Stimulated activated CD4-positive, alpha-beta T cell treated with anti-CD3 and anti-CD28 coated beads, Interleukin-4, amount 100 ng/mL, for 1 hour (primary cell): ENCODE measurements around the gene MED15.

Source experiments
- DNase-seq: peaks from one replicate; pipeline ENCODE4 v3.0.0-alpha.2; 2020

MED15 gene

DNA sequence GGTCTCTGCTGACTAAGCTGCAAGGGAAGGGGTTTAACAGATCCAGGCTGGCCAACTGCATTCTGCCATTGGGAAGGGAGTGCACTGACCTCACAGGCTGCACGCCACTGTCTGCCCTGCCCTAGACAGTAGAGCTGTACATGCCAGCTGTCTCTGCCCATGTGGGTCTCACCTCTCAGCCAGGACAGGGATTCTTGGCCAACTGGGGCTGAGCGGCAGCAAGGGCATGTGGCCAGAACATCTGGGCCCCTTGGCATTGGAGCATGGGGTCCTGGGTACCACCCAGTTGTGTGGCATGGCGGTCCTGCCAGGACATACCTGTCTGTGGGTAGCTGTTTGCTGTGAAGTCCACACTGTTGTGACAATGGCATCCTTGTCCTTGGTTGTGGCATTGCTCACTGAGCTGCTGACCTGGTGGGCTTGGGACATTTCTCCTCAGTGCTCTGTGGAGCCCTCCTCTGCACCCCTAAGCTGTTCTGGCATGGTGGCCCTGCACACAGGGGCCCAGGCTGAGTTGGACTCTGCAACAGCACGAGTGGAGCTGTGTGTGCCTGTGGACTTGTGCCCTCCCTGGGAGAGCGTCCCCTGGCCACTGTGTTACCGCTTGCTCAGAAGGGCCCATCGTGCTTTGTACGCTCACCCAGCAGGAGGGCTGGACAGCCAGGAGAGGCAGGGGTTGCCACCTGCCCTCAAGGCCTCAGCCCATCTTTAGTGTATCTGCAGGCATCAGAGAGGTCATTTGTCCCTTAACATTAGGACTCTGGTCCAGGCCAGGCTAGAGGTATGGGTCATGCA is 46.7 kb downstream of the MED15 start:
- no peak for DNase-seq

DNA sequence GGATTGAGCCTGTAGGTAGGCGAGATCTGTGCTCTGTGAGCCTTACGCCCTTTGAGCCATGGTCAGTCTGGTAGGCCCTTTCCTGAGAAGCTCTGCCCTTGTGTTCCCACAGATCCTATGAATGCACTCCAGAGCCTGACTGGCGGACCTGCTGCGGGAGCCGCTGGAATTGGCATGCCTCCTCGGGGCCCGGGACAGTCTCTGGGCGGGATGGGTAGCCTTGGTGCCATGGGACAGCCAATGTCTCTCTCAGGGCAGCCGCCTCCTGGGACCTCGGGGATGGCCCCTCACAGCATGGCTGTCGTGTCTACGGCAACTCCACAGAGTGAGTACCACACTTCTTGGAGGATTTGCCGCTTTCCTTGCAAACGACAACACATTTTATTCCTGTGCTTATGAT is 47.4 kb downstream of the MED15 start:
- no peak for DNase-seq

DNA sequence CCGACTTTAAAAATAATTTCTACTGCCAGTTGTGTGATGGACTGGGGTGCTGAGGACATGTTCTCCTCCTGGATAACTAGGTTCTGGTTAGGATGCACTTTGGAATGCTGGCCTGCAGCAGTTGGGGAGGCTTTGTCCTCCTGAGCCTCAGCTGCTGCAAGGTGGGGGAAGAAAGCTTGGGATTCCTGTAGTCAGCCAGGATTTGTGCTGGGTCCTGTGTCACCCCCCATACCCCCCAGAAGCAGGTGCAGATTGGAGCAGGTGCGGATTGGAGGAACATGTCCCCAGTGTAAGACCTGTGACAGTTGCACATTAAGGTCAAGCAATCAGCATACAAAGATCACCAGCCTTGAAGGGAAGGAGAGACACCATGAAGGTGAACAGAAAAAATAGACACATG is 51.1 kb downstream of the MED15 start:
- no peak for DNase-seq

DNA sequence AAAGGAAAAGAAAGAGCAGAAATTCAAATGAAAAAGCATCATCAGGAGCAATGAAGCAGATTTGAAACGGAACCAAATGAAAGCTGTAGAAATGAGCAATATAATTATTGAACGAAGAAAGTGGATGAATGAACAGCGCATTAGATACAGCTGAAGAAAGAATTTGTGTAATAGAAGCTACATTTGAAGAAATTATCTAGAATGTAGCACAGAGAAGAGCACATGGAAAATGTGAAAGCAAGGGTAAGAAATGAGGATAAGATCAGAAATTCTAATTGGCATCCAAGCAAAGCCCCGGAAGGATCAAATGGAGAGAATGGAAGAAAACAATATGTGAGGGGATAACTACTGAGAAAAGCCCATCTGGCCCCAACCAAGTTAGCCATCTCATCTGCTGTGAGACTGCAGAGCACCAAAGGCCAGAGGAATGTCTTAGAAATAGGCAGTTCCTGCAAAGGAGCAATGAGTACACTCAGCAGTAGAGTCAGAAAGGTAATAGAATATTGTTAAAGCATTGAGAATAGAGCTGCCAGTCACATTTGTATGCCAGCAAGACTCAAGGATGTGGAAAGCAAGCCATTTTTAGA is 51.9 kb downstream of the MED15 start:
- DNase-seq, result no peak

- DNase-seq, result no peak
These were observed 53.3 kb downstream of the MED15 start for GRCh38 chr22:20560716-20561115.

- no peak for DNase-seq
These were observed 54.5 kb downstream of the MED15 start for GRCh38 chr22:20561882-20562281.

DNA sequence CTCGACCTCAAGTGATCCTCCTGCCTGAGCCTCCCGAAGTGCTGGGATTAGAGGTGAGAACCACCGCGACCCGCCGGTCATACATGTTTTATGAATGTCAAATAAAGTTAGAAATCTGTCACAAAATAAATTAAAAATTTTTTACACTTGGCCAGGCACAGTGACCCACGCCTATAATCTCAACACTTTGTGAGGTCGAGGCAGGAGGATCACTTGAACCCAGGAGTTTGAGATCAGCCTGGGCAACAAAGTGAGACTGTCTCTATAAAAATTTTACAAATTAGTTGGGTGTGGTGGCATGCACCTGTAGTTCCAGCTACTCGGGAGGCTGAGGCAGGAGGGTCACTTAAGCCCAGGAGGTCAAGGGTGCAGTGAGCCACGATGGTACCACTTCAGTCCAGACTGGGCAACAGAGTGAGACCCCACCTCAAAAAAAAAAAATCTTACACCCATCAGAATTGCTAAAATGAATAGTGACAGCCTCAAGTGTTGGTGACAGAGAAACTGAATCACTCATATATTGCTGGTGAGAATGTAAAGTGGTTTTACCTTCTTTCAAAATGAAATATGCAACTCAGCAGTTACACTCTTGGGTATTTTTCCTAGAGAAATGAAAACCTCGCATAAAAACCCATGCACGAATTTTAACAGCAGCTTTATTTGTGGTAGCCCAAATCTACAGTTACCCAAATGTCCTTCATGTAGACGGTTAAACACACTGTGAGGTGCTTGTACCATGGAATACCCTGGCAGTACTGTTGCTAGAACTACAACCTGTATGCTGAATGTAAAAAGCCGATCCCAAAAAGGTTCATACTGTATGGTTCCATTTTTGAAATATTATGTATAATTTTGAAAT is 55.4 kb downstream of the MED15 start:
- no peak for DNase-seq

- no peak for DNase-seq
These were observed 56.1 kb downstream of the MED15 start for GRCh38 chr22:20563466-20563906.

- DNase-seq, result no peak
These were observed 56.5 kb downstream of the MED15 start for GRCh38 chr22:20563941-20564371.

GRCh38 chr22:20565079-20565734 is 57.8 kb downstream of the MED15 start:
- no peak for DNase-seq

- DNase-seq, result no peak
These were observed 58.4 kb downstream of the MED15 start for GRCh38 chr22:20565761-20566160.

DNA sequence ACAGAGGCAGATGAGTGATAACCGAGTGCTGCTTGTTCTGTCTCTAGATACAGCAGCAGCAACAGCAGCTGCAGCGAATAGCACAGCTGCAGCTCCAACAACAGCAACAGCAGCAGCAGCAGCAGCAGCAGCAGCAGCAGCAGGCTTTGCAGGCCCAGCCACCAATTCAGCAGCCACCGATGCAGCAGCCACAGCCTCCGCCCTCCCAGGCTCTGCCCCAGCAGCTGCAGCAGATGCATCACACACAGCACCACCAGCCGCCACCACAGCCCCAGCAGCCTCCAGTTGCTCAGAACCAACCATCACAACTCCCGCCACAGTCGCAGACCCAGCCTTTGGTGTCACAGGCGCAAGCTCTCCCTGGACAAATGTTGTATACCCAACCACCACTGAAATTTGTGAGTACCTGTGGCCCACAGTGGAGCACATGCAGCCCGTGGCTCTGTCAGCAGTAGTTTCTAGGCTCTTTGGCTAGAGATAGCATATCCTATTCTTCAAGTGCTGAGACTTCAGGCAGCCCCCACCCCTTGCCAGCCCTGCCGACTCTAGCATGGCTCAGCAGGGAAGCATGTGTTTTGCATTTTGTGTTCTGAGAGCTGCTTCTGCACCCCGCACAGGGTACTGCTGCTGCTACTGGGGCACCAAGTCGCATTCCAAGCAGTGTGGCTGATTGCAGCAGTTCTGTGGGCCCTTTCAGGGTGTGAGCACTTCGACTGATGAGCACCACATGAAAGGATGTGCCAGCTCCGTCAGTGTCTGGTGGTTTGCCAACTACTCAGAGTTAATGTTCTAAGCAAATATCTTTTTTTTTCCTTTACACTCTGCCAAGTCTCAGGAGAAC is 59.2 kb downstream of the MED15 start:
- peak; percentile 42 for DNase-seq

GRCh38 chr22:20567371-20567847 is 60.0 kb downstream of the MED15 start:
- no peak for DNase-seq

GRCh38 chr22:20567993-20568417 is 60.6 kb downstream of the MED15 start:
- DNase-seq, result no peak

DNA sequence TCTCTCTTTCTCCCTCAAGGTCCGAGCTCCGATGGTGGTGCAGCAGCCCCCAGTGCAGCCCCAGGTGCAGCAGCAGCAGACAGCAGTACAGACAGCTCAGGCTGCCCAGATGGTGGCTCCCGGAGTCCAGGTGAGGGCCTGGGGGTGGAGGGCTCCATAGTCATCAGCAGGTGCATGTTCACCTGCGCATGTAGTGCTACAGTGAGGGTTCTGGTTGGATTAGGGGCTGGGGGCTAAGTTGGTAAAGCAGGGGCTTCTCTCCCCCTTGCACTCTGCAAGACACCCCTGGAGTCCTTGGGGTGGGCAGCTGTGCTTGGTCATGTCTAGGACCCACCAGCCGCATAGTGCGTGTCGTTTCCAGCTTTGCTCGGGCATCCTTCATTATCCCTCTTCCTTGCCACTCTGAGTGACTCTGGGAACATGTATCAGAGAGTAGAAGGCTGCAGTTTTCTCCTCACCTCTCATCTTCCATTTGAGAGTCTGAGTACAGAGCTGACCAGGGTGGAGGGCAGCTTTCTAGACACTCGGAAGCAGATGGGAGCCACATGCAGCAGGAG is 61.2 kb downstream of the MED15 start:
- DNase-seq, result no peak

DNA sequence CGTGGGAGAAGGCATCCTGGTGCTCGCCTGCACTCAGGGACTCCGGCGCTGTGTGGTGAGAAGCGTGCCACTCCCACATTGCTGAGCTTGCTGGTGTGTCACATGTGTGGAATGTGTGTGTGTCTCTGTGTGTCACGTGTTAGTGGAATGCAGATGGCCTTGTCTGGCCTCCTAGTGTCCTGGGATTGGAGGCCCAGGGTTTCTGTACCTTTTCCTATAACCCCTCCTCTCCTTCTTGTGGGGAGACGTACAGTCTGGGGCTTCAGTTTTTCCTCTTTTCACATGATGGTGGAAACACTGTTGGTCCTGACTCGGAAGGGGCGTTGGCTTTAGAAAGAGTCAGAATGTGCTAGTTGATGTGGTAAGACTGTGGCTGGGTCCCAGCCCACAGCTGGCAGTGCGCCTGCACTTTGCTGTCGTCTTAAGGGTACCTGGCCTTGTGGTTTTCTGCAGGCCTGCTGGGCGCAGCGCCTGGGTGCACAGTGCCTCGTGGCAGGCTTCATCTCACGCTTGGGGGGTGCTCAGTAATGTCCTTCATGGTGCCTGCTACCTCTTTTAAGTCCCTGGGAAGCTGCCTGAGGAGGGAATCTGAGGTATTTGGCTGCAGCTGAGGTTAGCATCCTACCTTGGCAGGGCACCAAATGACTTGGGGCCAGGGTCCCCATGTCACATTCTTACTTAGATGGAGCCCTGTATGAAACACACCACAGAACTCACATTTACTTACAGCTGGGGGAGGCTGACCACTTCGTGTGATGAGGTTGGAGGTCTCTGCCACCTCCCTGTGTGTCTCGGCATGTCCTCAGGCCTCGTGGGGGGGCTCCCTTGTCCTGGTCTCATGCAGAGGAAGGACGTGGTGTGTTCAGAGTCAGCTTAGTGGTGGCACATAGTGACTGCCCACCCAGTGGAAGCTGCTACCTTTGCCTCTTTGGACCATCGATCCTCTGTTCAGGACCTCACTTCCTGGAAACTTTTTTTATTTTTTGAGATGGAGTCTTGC is 61.9 kb downstream of the MED15 start:
- peak; percentile 37 for DNase-seq

DNA sequence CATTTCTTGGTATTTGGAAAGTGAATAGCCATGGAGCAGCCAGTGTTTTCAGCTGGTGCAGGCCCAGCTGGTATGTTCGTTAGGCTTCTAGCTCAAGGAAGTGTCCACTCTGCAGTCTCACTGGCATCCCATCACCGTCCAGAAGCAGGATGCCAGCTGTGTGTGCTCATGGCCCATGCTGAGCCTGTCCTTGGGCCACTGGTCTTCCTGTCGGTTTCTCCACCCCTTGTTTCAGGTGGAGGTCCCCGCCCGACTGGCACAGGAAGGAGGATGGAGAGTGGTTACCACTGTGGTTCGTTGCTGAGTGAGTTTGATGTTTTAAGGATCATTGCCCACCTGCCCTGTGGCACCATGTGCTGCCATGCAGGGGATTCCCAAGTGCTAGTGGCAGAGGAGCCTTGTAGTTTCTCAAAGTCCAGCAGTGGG is 63.7 kb downstream of the MED15 start:
- no peak for DNase-seq

GRCh38 chr22:20571531-20572007 is 64.2 kb downstream of the MED15 start:
- DNase-seq, result peak; percentile 68

GRCh38 chr22:20572132-20572802 is 64.9 kb downstream of the MED15 start:
- DNase-seq, result no peak
